HG03045 (cell line): ENCODE results near the gene SPATA33.
A peak's percentile ranks its signal among the peaks of the same experiment; 100 is the strongest.

Experiments
- ATAC-seq: cut with Tn5 transposase; IDR thresholded peaks from one replicate; pipeline ENCODE4 v1.9.1; 2021; ENCODE audit warnings: mild to moderate bottlenecking, moderate library complexity; ENCODE audit not compliant: unreplicated experiment

Gene SPATA33

DNA sequence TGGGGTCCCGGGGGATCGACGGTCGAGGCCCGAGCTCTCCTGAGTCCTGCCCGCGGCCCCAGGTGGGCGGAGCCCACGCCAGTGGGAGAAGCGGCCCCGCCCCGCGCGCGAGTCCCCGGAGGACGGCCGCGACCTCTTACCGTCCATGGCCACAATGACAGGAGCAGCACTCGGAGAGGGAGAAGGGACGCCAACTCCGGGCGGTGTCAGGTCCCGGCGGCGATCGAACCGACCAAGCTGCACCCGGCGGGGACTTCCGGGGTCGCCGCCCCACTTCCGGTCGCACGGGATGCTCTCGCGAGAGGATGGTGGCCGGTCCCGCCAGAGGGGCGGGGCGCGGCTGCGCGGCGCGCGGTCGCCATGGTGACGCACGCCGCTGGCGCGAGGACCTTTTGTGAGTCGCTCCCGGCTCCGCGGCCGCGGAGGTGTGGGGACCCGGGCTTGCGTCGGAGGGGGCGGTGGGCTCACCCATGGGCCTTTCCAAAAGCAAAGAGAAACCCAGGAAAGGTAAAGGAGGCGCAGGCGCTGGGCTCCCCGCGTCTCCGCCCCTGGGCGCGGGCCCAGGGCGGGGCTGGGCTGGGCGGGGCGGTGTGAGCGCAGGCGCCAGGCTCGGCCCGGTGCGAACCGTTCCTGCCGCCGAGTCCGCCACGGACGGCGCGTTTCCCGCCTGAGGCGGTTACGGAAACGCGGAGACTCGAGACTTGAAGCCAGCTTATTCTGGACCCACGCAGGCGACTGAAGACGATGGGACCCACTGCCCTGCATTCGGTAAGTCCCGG, at the start of gene SPATA33, which contains the start of gene CHMP1A:
TSS of gene SPATA33 (plus strand) at position 395 of the 779 bp plus-strand sequence. CDS start at position 471, 76 bp downstream.
TSS of gene CHMP1A (minus strand) at position 267 of the 779 bp plus-strand sequence. CDS start at position 147, 120 bp downstream.
- ATAC-seq, result peak; percentile 88

GRCh38 chr16:89607937-89608740, 49.5 kb upstream of the SPATA33 start:
- ATAC-seq, result no peak

DNA sequence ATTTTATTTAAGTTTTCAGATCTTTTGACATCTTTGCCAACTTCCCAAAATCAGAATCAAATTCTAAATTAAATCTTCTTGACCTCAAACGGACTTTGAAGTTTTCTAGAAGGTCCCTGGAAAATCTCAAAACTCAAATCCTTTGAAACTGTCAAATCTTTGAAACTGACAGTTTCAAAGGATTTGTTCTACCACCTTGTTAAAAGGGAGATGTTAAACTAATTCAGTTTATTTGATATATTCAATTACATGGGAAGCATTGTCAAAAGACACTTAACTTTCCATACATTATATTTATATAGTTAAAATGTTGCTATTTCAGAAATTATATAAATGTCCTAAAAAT, 47.6 kb upstream of the SPATA33 start:
- ATAC-seq, result no peak

- ATAC-seq, result no peak
These were observed 45.0 kb upstream of the SPATA33 start for GRCh38 chr16:89612415-89613166.

DNA sequence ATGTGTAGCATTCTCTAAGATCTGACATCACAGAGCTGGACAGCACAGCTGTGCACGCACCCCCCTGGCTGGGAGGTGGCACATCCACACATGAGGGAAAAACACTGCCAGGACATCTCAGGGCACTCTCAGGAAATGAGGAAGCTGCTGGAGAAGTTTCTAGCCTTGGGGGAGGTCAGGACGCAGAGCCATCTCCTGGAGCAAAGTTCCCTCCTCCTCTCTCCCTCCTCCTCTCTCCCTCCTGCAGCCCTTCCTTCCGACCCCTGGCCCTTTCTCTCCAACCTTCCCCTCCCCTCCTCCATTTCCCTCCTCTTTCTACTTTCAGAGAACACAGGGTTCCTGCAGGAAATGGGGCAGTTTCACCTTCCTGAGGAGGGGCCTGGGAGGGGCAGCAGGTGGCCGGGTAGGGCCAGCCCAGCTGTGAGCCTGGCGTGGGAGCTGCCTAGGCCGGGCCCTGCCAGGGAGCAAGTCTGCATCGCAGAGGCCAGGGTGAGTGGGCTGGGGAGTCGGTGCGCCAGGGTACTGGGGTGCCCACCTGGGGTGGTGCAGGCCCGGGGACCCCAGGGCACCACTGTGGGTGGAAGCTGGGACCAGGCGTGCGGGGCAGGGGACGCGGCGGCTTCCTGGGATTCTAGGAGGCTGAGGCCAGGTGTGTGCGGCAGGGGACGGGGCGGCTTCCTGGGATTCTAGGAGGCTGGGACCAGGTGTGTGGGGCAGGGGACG, 44.2 kb upstream of the SPATA33 start, which contains the start of gene DPEP1:
TSS of gene DPEP1 (plus strand) at position 412 of the 723 bp plus-strand sequence. CDS start 16,769 bp downstream, outside the sequence.
- ATAC-seq, result no peak

DNA sequence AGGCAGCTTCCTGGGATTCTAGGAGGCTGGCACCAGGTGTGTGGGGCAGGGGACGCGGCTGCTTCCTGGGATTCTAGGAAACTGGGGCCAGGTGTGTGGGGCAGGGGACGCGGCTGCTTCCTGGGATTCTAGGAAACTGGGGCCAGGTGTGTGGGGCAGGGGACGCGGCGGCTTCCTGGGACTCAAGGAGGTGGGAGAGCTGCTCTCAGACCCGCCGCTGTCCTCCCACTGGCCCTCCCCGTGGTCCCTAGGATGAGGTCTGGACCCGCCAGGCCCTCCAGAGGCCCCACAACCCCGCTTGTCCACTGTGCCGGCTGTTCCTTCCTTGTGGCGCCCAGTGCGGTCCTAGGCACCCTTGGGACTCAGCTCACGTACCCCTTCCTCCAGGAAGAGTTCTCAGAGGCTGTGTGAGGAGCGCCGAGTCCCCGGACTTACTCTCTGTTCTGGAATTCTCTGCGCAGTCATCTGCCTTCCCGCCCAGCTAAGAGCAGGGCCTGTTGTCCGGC, 43.6 kb upstream of the SPATA33 start:
- ATAC-seq, result no peak

DNA sequence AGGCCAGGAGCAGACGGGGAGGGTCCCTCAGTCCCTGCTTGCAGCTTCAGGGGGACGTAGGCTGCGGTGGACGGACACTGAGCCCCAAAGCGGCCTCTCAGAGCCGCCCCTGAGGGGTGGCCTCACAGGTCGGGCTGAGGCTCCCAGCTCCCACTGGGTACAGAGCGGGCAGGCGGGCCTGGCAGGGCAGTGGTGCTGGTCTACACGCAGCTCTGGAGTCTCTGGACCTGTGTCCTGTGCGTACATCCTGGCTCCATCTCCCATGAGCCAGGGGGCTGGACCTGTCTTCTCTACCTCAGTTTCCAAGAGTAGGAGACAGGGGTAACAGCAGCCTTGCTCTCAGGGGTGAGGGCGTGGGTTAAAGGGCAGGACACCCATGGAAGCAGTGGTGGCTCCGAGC, 42.5 kb upstream of the SPATA33 start:
- no peak for ATAC-seq

GRCh38 chr16:89615596-89616090, 42.0 kb upstream of the SPATA33 start:
- no peak for ATAC-seq

- ATAC-seq, result no peak
These were observed 41.0 kb upstream of the SPATA33 start for GRCh38 chr16:89616623-89617022.

DNA sequence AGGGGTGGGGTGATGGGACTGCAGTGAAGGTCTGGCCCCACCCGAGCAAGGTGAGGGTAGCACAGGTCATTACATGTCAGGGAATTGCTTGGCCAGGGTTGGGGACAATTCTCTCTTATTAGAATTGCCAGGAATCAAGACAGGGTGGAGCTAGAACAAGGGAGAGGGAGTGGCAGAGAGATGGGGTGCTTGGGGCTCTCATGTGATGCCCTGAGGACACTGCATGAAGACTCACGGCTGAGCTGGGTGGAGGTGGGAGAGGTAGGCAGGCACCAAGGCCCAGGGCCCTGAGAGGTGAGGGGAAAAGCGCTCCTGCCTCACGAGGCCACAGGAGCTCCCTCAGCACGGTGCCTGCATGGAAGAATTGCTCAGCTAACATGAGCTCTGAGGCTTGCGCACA, 40.6 kb upstream of the SPATA33 start:
- ATAC-seq, result no peak

DNA sequence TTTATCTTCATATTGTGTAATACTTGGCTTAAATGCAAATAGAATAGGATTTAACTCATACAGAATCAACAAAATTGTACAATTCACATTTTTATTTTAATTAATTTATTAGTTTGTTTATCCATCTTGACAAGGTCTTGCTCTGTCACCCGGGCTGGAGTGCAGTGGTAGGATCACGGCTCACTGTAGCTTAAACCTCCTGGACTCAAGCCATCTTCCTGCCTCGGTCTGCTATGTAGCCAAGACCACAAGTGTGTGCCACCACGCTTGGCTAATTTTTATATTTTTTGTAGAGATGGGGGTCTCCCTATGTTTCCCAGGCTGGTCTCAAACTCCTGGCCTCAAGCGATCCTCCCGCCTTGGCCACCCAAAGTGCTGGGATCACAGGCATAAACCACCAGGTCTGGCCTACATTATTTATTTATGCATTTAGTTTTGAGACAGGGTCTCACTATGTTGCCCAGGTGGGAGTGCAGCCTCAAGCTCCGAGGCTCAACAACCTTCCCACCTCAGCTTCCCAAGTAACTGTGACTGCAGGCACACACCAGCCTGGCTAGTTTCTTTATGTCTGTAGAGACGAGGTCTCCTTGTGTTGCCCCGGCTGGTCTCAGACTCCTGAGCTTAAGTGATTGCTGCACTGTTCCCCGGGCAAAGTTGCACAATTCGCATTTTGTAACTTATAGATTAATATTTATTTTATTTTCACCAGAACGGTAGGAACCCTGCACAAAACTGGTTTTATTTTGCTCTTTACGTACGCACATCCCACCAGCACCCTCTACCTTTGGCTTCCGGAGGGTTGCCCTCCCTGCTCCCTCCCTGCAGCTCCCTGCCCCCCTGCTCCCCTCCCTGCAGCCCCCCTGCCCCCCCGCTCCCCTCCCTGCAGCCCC, 39.3 kb upstream of the SPATA33 start:
- ATAC-seq, result no peak

DNA sequence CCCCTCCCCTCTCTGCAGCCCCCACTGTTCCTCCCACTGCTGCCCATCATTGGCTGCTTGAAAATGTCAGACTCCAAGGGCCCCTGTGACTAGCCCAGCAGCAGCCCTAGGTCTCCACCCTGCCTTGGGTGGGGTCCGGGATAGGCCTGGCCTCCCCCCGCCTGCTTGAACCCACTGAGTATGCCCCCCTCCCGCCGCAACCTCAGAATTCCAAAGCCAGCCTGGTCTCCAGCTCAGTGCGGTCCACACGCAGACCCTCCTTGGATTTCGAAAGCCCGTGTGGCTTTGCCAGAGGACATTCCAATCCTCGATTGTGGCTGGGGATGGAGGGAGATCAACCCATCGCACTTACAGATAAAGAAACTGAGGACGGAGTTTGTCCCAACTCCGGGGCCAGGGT, 37.8 kb upstream of the SPATA33 start:
- ATAC-seq, result no peak

GRCh38 chr16:89620406-89620841, 37.2 kb upstream of the SPATA33 start:
- no peak for ATAC-seq

GRCh38 chr16:89621136-89621697, 36.4 kb upstream of the SPATA33 start:
- no peak for ATAC-seq

DNA sequence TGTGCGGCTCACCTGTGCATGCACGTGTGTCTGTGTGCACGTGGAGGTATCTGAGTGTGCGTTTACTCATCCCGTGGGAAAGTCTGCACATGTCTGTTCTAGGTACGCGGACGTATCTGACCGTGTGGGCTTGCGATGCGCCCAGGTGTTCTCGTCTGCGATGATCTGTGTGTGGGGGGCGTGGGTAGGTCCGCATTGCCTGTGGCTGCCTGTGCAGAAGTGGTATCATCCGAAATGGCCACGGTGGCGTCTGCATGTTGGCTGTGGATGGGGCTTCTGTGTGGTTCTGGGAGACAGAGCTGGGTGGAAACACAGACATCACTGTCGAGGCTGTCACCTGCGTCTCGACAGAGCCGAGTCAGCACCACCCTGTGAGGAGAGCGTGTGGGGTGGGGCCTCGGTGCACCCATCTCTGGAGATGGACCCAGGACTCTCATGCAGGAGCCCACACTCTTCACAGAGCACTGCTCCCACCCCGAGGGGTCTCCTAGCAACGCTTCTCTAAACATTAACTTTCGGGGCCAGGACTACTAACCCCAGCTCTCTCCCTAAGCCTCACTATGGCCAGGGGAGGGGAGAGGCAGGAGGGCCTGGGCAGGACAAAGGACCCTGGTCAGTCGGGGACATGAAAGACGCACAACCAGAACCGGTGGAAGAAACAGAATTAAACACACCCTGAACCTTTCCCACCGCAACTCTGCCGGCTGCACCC, 35.8 kb upstream of the SPATA33 start:
- ATAC-seq, result no peak

DNA sequence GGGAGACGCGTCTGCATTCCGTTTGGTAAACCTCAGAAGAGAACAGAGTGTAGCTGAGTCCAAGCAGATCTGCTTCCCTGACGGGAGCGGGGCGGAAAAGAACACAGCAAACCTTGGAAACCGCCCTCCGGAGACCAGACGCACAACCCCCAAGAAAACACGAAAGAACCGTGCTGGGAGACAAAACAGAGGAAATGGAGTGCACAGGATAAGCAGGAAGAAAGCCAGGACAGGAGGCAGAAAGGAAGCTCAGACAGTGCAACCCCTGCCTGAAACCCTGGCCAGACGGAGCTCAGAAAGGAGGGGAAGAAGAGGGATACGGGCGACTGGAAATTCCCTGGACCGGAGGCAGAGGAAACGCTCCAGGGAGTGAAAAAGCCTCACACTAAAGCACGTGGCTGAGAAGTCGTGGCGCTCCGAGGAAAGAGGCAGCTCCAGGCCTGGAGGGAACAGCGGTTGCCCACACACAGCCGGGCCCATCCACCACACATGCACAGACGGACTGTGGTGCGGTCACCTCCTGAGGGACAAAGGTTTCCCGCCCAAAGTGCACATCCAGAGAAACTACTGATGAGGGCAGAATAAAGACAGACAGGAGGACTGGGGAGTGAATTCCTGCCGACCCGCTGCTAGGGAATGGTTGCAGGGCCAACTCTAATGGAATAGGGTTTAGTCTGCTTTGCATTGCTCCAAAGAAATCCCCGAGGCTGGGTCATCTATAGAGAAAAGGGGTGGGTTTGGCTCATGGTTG, 34.0 kb upstream of the SPATA33 start:
- no peak for ATAC-seq
